OCI-LY1 (cell line): ENCODE results near the gene MYH15.

Experiments used
- H2AFZ ChIP-seq: fragments of 200-600 bp; sonication (generic), shearing (Covaris generic); 2 replicates; pipeline ENCODE4 v1.6.0; 2014; ENCODE audit warnings: antibody characterized with exemption, mild to moderate bottlenecking, low read length
- H3F3A ChIP-seq: fragments of 200-600 bp; sonication (generic), shearing (Covaris generic); 2 replicates; pipeline ENCODE4 v1.6.0; 2014; ENCODE audit warnings: mild to moderate bottlenecking, antibody characterized with exemption, low read length, moderate library complexity; ENCODE audit not compliant: insufficient read depth
- H3K27ac ChIP-seq: fragments of 200-600 bp; sonication (generic); 2 replicates; pipeline ENCODE4 v1.5.1; 2014; ENCODE audit warnings: low read length, mixed run types, mild to moderate bottlenecking, low read depth; ENCODE audit not compliant: poor library complexity, severe bottlenecking
- H3K27me3 ChIP-seq: fragments of 200-600 bp; sonication (generic); 2 replicates; pipeline ENCODE4 v1.6.0; 2014; ENCODE audit warnings: antibody characterized with exemption, mild to moderate bottlenecking, low read length, moderate library complexity; ENCODE audit not compliant: insufficient read depth
- H3K36me3 ChIP-seq: fragments of 200-600 bp; sonication (generic); 2 replicates; pipeline ENCODE4 v1.6.1; 2014; ENCODE audit warnings: mild to moderate bottlenecking, antibody characterized with exemption, low read length, moderate library complexity, mixed read lengths; ENCODE audit not compliant: insufficient read depth
- H3K4me1 ChIP-seq: fragments of 200-600 bp; sonication (generic); 2 replicates; pipeline ENCODE4 v1.5.1; 2014; ENCODE audit warnings: mild to moderate bottlenecking, low read length, moderate library complexity; ENCODE audit not compliant: insufficient read depth, severe bottlenecking
- H3K4me2 ChIP-seq: fragments of 200-600 bp; sonication (generic), shearing (Covaris generic); 2 replicates; pipeline ENCODE4 v1.6.1; 2014; ENCODE audit warnings: low read length
- H3K4me3 ChIP-seq: fragments of 200-600 bp; sonication (generic); 2 replicates; pipeline ENCODE4 v1.5.1; 2014; ENCODE audit warnings: low read length, low read depth, mild to moderate bottlenecking, mixed read lengths; ENCODE audit not compliant: poor library complexity, severe bottlenecking
- H3K79me2 ChIP-seq: fragments of 200-600 bp; shearing (Covaris generic); 2 replicates; pipeline ENCODE4 v1.6.1; 2016; ENCODE audit warnings: mixed run types, low read length, mixed read lengths; ENCODE audit not compliant: insufficient read depth
- H3K9ac ChIP-seq: fragments of 200-600 bp; sonication (generic), shearing (Covaris generic); 2 replicates; pipeline ENCODE4 v1.6.1; 2014; ENCODE audit warnings: mild to moderate bottlenecking, low read length, mixed read lengths
- H3K9me2 ChIP-seq: fragments of 200-600 bp; sonication (generic), shearing (Covaris generic); 2 replicates; pipeline ENCODE4 v1.6.1; 2014; ENCODE audit warnings: low read depth, mild to moderate bottlenecking, low read length, mixed read lengths
- H3K9me3 ChIP-seq: fragments of 200-600 bp; shearing (Covaris generic); 2 replicates; pipeline ENCODE4 v1.6.1; 2014; ENCODE audit warnings: low read length, mixed read lengths
- H4K20me1 ChIP-seq: fragments of 200-600 bp; sonication (generic), shearing (Covaris generic); 2 replicates; pipeline ENCODE4 v1.6.0; 2016; ENCODE audit warnings: mild to moderate bottlenecking, low read length; ENCODE audit not compliant: insufficient read depth
- EZH2 ChIP-seq: fragments of 200-600 bp; sonication (generic), shearing (Covaris generic); IDR thresholded peaks from 2 replicates; pipeline ENCODE4 v1.8.0; 2017; ENCODE audit warnings: borderline replicate concordance, mixed run types, mild to moderate bottlenecking, antibody characterized with exemption, low read length, moderate library complexity, mixed read lengths
- TF ChIP-seq, protein P1 (sequence below): fragments of 200-600 bp; sonication (generic), shearing (Covaris generic); IDR thresholded peaks from 2 replicates; pipeline ENCODE4 v1.5.1; 2017; ENCODE audit warnings: mild to moderate bottlenecking, antibody characterized with exemption, low read length, moderate library complexity, mixed read lengths

Gene MYH15

DNA sequence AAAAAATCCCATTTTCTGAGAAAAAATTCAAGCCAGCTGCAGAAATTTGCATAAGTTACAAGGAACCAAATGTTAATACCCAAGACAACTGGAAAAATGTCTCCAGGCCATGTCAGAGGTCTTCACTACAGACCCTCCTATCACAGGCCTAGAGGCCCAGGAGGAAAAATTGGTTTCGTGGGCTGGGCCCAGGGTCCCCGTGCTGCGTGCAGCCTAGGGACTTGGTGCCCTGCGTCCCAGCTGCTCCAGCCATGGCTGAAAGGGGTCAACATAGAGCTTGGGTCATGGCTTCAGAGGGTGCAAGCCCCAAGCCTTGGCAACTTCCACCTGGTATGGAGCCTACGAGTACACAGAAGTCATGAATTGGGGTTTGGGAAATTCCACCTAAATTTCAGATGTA lies 78.0 kb downstream of the MYH15 start:
- Histone ChIP-seq H3K9me3 (no peaks in the 10 kb centered on the region), H3K27me3 (no peaks in the 10 kb centered on the region), H3K9me2 (no peaks in the 10 kb centered on the region), H3K9ac (no peak overlapping the region), H2AFZ (no peak overlapping the region), H3K4me2 (no peak overlapping the region), H3K79me2 (no peaks in the 10 kb centered on the region), H3K4me3 (no peak overlapping the region), H4K20me1 (no peaks in the 10 kb centered on the region), H3F3A (no peaks in the 10 kb centered on the region), H3K4me1 (no peaks in the 10 kb centered on the region), H3K27ac (no peak overlapping the region), H3K36me3 (no peaks in the 10 kb centered on the region)
- TF ChIP-seq EZH2, result no peak
- TF ChIP-seq, protein P1, sequence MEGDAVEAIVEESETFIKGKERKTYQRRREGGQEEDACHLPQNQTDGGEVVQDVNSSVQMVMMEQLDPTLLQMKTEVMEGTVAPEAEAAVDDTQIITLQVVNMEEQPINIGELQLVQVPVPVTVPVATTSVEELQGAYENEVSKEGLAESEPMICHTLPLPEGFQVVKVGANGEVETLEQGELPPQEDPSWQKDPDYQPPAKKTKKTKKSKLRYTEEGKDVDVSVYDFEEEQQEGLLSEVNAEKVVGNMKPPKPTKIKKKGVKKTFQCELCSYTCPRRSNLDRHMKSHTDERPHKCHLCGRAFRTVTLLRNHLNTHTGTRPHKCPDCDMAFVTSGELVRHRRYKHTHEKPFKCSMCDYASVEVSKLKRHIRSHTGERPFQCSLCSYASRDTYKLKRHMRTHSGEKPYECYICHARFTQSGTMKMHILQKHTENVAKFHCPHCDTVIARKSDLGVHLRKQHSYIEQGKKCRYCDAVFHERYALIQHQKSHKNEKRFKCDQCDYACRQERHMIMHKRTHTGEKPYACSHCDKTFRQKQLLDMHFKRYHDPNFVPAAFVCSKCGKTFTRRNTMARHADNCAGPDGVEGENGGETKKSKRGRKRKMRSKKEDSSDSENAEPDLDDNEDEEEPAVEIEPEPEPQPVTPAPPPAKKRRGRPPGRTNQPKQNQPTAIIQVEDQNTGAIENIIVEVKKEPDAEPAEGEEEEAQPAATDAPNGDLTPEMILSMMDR, result no peak

DNA sequence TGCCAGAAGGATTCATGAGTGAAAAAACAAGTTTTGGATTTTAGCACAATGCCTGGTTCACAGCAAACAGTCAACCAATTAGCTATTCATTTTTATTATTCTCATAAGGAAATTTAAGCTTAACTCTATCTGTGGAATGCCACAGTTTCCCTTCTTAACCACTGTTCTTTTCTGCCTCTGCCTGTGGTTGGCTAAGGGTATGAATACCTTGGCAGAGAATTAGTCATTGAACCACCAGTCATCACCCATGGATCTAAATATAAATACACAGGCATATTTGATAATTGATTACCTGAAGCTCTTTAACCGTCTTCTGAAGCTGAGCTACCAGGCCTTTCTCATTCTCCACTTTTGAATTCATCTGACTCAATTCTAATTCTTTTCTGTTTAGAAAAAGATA lies 79.9 kb downstream of the MYH15 start:
- Histone ChIP-seq H3K9ac (no peak overlapping the region), H3F3A (no peaks in the 10 kb centered on the region), H2AFZ (no peak overlapping the region), H3K27me3 (no peaks in the 10 kb centered on the region), H3K4me3 (no peak overlapping the region), H3K27ac (no peak overlapping the region), H3K9me3 (no peaks in the 10 kb centered on the region), H4K20me1 (no peaks in the 10 kb centered on the region), H3K4me2 (no peak overlapping the region), H3K36me3 (no peaks in the 10 kb centered on the region), H3K9me2 (no peaks in the 10 kb centered on the region), H3K79me2 (no peaks in the 10 kb centered on the region), H3K4me1 (no peaks in the 10 kb centered on the region)
- TF ChIP-seq, protein P1, result no peak
- TF ChIP-seq EZH2, result no peak

DNA sequence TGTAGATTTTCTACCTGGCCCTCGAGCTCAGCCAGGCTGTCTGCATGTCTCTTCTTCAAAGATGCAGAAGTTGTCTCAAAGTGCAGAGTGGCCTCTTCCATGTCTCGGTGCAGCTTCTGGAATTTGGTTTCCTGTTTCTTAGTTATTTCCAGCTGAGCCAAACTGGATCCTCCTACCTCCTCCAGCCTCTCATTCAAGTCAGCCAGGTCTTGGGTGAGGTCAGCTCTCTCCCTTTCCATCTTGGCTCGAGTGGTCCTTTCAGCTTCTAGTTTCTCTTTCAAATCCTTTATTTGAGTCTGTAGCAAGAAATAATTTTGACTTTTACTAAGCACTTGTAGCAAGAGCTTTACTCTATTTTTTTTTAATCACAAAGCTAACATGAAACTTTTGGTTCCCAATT lies 81.8 kb downstream of the MYH15 start:
- no peaks in the 10 kb centered on the region for H3K27me3 ChIP-seq
- no peaks in the 10 kb centered on the region for H3K9me3 ChIP-seq
- H3K27ac ChIP-seq, result no peak overlapping the region
- H3K9me2 ChIP-seq, result no peaks in the 10 kb centered on the region
- no peak overlapping the region for H3K4me3 ChIP-seq
- no peak overlapping the region for H2AFZ ChIP-seq
- no peak overlapping the region for H3K4me2 ChIP-seq
- H3K4me1 ChIP-seq, result no peaks in the 10 kb centered on the region
- H3K79me2 ChIP-seq, result no peaks in the 10 kb centered on the region
- H3K36me3 ChIP-seq, result no peaks in the 10 kb centered on the region
- H3F3A ChIP-seq, result no peaks in the 10 kb centered on the region
- TF ChIP-seq, protein P1, result no peak
- no peak for TF ChIP-seq EZH2
- H4K20me1 ChIP-seq, result no peaks in the 10 kb centered on the region
- H3K9ac ChIP-seq, result no peak overlapping the region
